Stimulated activated naive CD8-positive, alpha-beta T cell treated with anti-CD3 and anti-CD28 coated beads, Interleukin-15, Interleukin-2, amounts not matched to agents 100 ng/mL and 50 ng/mL, for 24 hours (primary cell): ENCODE results near the gene TCEA2.

Experiments used
- H3K27ac Mint-ChIP-seq: one replicate; pipeline ENCODE4 v1.8.0; 2021; ENCODE audit warnings: mild to moderate bottlenecking, mixed read lengths
- H3K27me3 Mint-ChIP-seq: one replicate; pipeline ENCODE4 v1.8.0; 2021; ENCODE audit warnings: mixed read lengths
- H3K36me3 Mint-ChIP-seq: one replicate; pipeline ENCODE4 v1.8.0; 2021; ENCODE audit warnings: low read depth, mixed read lengths
- H3K4me1 Mint-ChIP-seq: one replicate; pipeline ENCODE4 v1.8.0; 2021; ENCODE audit warnings: low read depth, mixed read lengths
- H3K4me3 Mint-ChIP-seq: one replicate; pipeline ENCODE4 v1.8.0; 2021; ENCODE audit warnings: mild to moderate bottlenecking, mixed read lengths
- H3K9me3 Mint-ChIP-seq: one replicate; pipeline ENCODE4 v1.8.0; 2021; ENCODE audit warnings: mixed read lengths

Gene TCEA2

DNA sequence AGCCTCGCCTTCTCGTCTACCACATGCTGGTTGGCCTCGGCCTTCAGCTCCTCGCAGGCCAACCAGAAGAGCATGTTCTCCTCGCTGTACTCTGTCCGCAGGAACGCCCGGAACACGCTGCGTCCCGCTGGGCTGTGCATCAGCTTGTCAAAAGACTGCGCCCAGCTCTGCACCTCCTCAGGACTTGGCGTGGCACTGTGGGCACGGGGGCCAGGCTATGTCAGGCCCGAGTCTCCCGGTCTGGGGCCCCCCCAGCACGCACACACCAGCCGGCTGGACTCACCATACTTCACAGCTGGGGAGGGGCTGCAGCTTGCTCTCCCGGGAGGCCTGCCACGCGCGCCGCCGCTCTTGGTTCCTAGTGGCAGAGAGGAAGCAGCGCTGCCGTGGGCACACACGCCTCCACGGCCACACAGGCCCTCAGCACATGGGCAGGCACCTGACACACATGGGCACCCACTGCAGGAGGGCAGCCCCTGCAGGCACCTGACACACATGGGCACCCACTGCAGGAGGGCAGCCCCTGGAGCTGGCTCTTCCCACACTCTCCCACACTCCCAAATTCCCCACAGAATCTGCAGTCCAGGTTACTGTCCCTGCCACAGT is 11.3 kb downstream of the TCEA2 start:
- H3K4me1 Mint-ChIP-seq = peaks cover 19% of the 10 kb centered on the region

DNA sequence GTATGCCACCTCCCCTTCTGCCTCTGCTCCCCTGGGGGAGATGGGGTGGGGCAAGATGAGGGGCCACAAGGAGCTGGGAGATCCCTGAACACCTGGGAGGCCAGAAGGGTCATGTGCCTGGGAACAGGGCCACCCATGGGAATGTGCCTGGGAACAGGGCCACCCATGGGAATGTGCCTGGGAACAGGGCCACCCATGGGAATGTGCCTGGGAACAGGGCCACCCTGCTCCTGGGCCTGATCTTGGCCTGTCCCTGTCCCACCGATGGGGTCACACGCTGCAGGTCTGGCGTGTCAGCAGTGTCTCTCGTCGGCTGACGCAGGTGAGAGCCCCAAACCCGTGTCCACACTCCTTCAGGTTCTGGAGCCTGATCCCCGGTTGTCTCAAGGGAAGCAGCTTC is 12.0 kb downstream of the TCEA2 start:
- H3K9me3 Mint-ChIP-seq = no peaks in the 10 kb centered on the region
- H3K4me1 Mint-ChIP-seq = peaks cover 19% of the 10 kb centered on the region
- no peak overlapping the region for H3K4me3 Mint-ChIP-seq
- H3K27me3 Mint-ChIP-seq = no peaks in the 10 kb centered on the region
- no peaks in the 10 kb centered on the region for H3K36me3 Mint-ChIP-seq
- no peak overlapping the region for H3K27ac Mint-ChIP-seq

More for the DNA sequence above, 11.3 kb downstream of the TCEA2 start:
- Mint-ChIP-seq H3K9me3 (no peaks in the 10 kb centered on the region), H3K27ac (no peak overlapping the region), H3K36me3 (no peaks in the 10 kb centered on the region), H3K27me3 (no peaks in the 10 kb centered on the region), H3K4me3 (no peak overlapping the region)

DNA sequence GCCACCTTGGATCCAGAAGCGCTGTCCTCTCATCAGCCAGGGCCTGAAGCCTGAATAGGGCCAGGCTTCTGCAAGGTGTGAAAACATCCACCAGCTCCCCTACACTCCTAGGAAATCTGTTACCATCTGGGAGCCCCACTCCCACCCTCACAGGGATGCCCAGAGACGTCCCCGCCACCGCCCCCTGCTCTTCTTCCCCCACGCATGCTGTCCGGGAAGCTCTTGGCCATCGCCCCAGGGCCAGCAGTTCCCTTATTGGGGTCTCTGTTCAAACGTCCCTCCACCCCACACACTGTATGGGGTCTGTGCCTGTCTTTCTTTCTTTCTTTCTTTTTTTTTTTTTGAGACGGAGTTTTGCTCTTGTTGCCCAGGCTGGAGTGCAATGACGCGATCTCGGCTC is 12.6 kb downstream of the TCEA2 start:
- Mint-ChIP-seq H3K9me3 (no peaks in the 10 kb centered on the region), H3K36me3 (no peaks in the 10 kb centered on the region), H3K27me3 (no peaks in the 10 kb centered on the region), H3K27ac (no peak overlapping the region), H3K4me1 (peaks cover 21% of the 10 kb centered on the region), H3K4me3 (no peak overlapping the region)

DNA sequence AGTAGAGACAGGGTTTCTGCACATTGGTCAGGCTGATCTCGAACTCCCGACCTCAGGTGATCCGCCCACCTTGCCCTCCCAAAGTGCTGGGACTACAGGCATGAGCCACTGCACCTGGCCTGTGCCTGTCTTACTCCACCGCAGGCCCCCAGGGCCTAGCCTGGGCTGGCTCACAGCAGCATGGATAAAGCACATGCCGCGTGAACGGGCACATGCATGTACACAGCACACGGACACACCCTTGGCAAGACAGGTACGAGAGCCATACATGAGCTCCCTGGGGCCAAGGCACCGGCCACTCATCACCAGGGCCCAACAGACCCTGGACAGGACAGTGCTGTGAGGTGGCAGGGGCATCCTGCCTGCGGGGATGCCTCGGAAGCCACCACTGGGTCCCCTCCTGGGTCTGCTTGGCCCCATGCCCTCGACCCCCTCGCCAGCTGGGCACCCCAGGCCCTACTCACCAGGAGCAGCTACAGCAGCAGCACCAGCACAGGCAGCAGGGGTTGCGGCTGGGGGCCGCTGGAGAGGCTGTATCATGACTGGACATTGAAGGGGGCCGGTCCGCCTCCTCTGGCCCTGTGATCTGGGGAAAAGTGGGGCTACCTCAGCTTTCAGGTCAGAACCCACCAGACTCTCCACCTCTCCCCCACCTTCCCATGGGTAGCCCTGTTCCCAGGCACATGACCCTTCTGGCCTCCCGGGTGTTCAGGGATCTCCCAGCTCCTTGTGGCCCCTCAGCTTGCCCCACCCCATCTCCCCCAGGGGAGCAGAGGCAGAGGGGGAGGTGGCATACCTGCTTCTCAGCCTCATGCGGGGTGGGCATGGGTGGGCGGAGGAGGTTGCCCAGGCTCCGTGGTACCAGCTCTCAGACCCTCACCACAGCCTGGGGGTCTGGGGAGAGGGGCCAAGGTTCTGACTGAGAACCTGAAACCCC is 13.3 kb downstream of the TCEA2 start:
- H3K4me3 Mint-ChIP-seq = peak overlapping the region; percentile 90
- no peak overlapping the region for H3K27ac Mint-ChIP-seq
- H3K9me3 Mint-ChIP-seq = no peaks in the 10 kb centered on the region
- H3K27me3 Mint-ChIP-seq = no peaks in the 10 kb centered on the region
- peaks cover 24% of the 10 kb centered on the region for H3K4me1 Mint-ChIP-seq
- H3K36me3 Mint-ChIP-seq = no peaks in the 10 kb centered on the region

DNA sequence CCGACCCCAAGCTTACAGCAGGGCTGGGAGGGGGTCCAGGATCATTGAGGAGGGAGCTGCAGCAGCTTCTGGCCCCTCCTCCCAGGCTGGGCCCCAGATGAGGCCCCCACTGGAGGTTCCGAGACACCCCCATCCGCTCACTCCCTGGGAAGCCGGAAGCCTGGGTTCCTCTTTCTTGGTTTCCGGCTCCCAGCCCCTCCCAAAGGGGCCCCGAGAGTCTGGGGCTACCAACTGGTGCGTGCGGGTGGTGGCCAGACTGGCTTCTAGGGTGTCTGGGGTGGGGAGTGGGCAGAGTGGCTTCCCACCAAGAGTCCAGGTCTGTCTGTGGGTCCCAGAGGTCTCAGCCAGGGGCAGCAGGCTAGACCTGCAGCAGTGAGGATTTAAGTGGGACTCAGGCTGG is 14.1 kb downstream of the TCEA2 start:
- Mint-ChIP-seq H3K36me3 (no peaks in the 10 kb centered on the region), H3K27me3 (peaks cover 4% of the 10 kb centered on the region), H3K9me3 (no peaks in the 10 kb centered on the region), H3K27ac (peak overlapping the region; percentile 83), H3K4me1 (peaks cover 28% of the 10 kb centered on the region), H3K4me3 (peak overlapping the region; percentile 90)

DNA sequence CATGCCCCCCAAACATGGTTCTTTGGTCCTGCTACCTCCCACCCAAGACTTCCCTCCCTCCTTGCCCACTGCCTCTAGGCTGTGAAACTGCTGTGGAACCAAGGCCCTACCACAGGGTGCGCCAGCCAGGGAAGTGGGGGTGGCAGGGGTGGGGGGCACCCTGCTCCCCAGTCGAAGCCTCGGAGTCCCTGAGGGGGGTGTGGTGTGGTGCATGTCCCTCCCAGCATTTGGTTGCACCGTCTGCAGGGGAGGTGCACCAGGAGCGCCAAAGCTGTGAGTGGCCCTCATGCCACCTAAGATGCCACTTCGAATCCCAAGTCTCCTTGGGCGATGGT is 14.5 kb downstream of the TCEA2 start:
- H3K36me3 Mint-ChIP-seq = no peaks in the 10 kb centered on the region
- H3K4me1 Mint-ChIP-seq = peaks cover 32% of the 10 kb centered on the region
- no peaks in the 10 kb centered on the region for H3K9me3 Mint-ChIP-seq
- peak overlapping the region; percentile 83 for H3K27ac Mint-ChIP-seq
- peaks cover 6% of the 10 kb centered on the region for H3K27me3 Mint-ChIP-seq
- peak overlapping the region; percentile 90 for H3K4me3 Mint-ChIP-seq

DNA sequence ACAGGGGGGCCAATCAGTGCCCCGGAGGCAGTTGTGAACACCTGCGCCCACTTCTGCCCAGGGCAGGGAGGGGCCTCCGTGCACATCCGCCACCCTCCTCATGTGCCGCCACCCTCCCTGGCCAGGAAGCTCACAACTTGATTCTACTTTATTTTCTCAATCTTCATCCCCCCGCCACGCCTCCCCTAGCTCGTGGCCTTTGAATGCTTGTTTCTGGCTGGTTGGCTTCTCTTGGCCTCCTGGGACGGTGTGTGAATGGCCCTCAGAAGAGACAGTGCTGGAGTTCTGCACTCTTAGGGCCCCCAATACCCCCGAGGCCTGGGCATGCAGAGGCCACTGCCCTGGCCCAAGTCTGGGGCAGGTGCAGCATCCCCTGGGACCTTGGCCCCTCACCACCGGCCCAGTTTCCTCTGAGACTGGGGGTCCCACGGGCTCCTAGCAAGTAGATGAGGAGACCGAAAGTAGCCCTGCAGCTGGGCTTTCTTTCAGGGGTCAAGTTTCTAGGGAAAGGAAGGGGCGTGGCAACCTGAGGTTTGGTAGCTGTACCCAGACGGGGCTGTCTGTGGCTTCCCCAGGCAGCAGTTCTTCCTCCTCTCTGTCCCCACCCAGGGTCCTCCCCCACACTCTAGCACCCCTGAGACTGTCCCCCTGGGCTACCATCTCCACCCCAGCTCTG is 15.0 kb downstream of the TCEA2 start:
- H3K27ac Mint-ChIP-seq = peak overlapping the region; percentile 83
- H3K27me3 Mint-ChIP-seq = peaks cover 6% of the 10 kb centered on the region
- H3K9me3 Mint-ChIP-seq = no peaks in the 10 kb centered on the region
- peak overlapping the region; percentile 90 for H3K4me3 Mint-ChIP-seq
- H3K4me1 Mint-ChIP-seq = peaks cover 37% of the 10 kb centered on the region
- H3K36me3 Mint-ChIP-seq = no peaks in the 10 kb centered on the region

DNA sequence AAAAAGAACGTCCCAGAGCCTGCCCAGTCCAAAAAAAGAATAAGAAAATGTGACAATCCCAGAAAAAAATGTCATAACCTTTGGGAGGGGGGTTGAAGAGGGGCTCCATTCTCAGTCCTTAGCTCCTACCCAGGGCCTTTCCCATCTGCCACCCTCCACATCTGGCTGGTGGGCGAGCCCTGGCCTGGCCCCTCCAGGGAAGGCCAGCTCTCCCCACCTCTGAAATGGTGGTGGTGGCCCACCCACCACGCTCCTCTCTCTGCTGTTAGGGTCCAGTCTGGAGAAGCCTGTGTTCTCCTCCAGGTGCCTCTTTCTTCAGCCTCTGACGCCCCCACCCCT is 15.9 kb downstream of the TCEA2 start:
- H3K9me3 Mint-ChIP-seq = no peaks in the 10 kb centered on the region
- no peaks in the 10 kb centered on the region for H3K36me3 Mint-ChIP-seq
- peak overlapping the region; percentile 90 for H3K4me3 Mint-ChIP-seq
- peak overlapping the region; percentile 83 for H3K27ac Mint-ChIP-seq
- peaks cover 40% of the 10 kb centered on the region for H3K4me1 Mint-ChIP-seq
- H3K27me3 Mint-ChIP-seq = peaks cover 6% of the 10 kb centered on the region

DNA sequence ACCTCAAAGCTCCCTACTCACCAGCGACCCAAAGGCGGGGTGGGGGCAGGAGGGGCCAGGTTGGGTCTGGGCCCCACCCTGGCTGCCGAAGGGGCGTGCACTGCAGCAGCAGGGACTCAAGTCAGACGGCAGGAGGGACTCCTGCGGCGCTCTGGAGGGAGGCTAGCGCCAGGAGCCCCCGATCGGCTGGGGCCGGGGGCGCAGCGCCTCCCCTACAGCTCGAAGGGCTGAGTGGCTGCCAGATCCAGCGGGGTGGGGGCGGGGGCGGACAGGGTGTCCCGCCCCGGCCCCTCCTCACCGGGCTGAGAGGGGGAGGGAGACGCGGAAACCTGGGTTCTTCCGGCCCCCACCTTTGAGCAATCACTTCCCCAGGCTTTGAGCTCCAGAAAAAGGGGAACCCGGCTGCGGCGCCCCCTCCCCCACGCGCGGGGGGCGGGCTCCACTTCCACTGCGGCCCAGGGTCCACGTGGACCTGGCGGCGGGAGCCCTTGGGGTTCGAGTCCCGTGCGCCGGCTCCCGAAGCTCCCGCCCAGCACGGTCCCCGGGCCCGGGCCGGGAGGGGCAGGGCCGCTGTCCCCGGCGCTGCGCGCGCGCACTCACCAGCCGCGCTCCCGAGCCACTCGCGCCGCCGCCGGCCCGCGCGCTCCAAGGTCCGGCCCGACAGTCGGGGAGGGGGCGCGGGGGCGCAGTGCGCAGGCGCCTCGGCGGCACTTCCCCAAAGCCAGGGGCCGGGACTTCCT is 16.4 kb downstream of the TCEA2 start, which contains the start of gene RGS19:
Gene RGS19, minus strand, starts transcription at position 246 of the 740 bp plus-strand sequence. CDS start 2,632 bp downstream, outside the sequence.
- Mint-ChIP-seq H3K9me3 (no peaks in the 10 kb centered on the region), H3K27ac (peak within 1 kb of the TSS; percentile 83), H3K36me3 (no peaks in the 10 kb centered on the region), H3K4me3 (peak within 1 kb of the TSS; percentile 90), H3K4me1 (peaks cover 44% of the 10 kb centered on the region), H3K27me3 (peaks cover 9% of the 10 kb centered on the region)

DNA sequence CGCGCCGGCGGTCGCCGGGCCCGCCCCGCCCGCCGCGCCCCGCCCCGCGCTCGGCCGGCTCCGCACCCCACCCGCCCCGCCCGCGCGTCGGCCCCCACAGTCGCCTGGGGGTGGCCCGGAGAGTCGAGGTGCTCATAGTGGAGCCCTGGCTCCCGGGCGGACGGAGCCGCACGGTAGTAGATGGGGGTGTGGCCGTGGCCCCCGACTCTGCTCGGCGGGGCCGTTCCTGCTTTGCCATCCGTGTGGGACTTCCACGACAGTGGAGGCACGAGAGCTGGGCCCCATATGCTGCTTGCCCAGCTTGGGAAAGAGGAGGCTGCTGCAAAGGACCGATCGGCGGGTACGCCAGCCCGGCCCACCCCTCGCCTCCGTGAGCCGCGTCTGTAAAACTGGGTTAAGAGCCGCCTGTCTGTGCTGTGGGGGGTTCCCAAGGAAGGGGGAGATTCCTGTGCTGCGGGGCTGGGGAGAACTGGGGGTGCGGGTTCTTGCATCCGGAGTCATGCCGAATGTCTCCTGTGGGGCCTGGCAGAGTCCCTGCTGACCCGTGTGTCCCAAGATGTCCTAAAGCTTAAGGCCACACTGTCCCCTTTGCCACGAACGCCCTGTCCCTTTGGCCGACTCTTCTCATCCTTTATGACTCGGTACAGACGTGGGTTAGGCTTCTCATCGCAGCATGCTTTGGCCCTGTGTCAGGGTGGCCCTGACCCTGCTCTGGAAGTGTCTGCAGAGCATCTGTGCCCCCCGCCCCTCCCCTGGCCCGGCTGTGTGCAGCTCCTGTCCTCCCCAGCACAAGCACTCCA is 17.2 kb downstream of the TCEA2 start, which contains the start of gene OPRL1:
Gene OPRL1, plus strand, starts transcription at position 70 of the 800 bp plus-strand sequence. CDS start 12,639 bp downstream, outside the sequence.
- Mint-ChIP-seq H3K27ac (peak within 1 kb of the TSS; percentile 83), H3K9me3 (no peaks in the 10 kb centered on the region), H3K36me3 (no peaks in the 10 kb centered on the region), H3K4me1 (peaks cover 45% of the 10 kb centered on the region), H3K4me3 (peak within 1 kb of the TSS; percentile 90), H3K27me3 (peaks cover 11% of the 10 kb centered on the region)

DNA sequence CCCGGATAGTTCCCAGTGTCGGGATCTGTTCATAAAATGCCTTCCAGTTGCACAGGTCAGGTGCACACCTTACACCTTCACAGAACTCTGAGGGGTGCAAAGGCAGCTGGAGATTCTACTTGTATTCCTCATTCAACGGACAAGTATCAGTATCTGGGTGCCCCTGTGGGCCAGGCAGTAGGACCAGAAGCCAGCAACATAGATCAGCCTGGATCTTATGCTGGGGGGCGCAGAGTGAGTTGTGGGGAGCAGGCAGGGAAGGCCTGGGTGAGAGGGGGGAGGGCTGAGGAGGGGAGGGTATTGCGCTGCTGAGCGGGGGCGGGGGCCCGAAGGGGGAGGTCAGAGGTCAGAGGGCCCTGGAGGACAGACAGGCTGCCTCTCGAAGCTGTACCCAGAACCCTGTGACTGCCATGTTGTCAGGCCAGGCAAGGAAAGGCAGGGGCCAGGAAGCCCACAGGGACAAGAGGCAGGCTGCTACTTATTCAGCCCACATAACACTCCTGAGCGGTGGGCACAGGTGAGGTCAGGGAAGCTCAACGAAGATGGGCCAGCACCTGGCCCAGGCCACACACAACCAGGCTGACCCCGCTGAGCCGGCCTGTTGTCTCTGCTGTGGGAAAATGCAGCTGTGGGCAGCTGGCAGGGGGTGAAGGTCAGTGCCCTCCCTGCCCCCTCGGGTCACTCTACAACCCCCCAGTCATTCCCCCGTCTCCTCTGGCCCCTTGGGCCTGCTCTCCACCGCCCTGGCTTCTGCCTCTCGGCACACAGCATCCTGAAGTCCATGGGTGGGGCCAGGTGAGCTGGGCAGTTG is 18.0 kb downstream of the TCEA2 start:
- Mint-ChIP-seq H3K36me3 (no peaks in the 10 kb centered on the region), H3K27me3 (peaks cover 14% of the 10 kb centered on the region), H3K27ac (no peak overlapping the region), H3K4me1 (peaks cover 45% of the 10 kb centered on the region), H3K4me3 (peak overlapping the region; percentile 60), H3K9me3 (no peaks in the 10 kb centered on the region)

DNA sequence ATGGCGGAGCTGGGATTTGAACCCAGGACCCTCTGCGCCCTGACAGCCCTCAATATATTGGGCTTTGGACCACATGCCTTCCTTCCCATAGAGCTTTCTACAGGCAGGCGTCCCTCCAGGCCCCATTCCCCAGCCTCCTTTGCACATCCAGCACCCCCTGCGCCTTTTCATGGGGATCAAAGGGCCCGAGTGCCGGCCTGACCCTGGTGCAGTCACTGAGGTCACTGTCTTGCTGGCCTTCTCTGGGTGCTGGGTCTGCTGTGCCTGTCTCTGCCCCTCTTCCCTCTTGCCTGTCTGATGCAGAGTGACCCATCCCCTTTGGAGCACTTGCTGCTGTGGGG is 18.6 kb downstream of the TCEA2 start:
- peaks cover 45% of the 10 kb centered on the region for H3K4me1 Mint-ChIP-seq
- H3K4me3 Mint-ChIP-seq = no peak overlapping the region
- no peaks in the 10 kb centered on the region for H3K36me3 Mint-ChIP-seq
- peaks cover 14% of the 10 kb centered on the region for H3K27me3 Mint-ChIP-seq
- no peak overlapping the region for H3K27ac Mint-ChIP-seq
- no peaks in the 10 kb centered on the region for H3K9me3 Mint-ChIP-seq

DNA sequence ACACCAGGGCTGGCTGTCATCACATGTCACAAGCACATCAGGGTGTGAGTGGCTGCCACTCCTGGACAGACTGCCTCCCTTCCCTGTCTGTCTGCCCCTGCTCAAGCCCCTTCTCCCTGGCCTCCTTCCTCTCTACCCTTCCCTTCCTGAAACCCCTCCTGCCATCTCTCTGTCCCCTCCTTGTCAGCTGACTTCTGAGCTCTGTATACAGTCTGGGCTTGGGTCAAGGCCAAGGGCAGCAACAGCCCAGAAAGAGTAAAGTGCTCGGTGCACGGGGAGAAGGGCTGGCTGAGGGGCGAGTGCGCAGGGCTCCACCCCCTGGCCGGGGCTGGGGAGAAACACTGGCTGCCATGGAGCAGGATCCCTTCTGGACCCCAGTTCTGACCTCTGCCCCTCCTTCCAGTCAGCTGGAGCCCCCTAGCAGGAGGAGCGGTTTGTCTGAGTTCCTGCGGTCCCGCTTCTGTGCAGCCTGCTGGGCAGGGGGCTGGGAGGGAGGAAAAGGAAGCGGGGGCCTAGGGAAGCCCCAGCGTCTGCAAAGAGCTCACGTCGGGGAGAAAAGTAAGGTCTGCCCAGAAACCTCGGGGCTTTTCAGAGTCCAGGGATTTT is 19.2 kb downstream of the TCEA2 start:
- Mint-ChIP-seq H3K4me1 (peaks cover 41% of the 10 kb centered on the region), H3K9me3 (no peaks in the 10 kb centered on the region), H3K27ac (no peak overlapping the region), H3K27me3 (peaks cover 14% of the 10 kb centered on the region), H3K4me3 (no peak overlapping the region), H3K36me3 (no peaks in the 10 kb centered on the region)
